Esophagus squamous epithelium (tissue), 5 donors: ENCODE data around the gene YARS1. TPM values are rescaled to one million over a fixed set of nuclear protein-coding genes. Genes with fewer than 3 reads are reported as not detected.

ENCODE experiments used
- DNase-seq: peaks from one replicate; lab custom pipeline; 2025; lab: John Stamatoyannopoulos, UW
- H3K27ac ChIP-seq, 4 donors: fragments of 200-600 bp; sonication (generic); one replicate each; pipeline ENCODE4 v1.5.1; 2016 to 2019; ENCODE audit warnings: mild to moderate bottlenecking in 1 of 4
- H3K27me3 ChIP-seq, 4 donors: fragments of 200-600 bp; sonication (generic); 1 replicate in 3 of 4; 2 replicates in 1 of 4; pipeline versions ENCODE4 v1.5.1 to v1.6.0; 2017 to 2021; ENCODE audit warnings: antibody characterized with exemption in 1 of 4
- H3K36me3 ChIP-seq, 3 donors: fragments of 200-600 bp; sonication (generic); one replicate each; pipeline ENCODE4 v1.5.1; 2016 to 2019
- H3K4me1 ChIP-seq, 3 donors: fragments of 200-600 bp; sonication (generic); one replicate each; pipeline ENCODE4 v1.5.1; 2017 to 2019
- H3K4me3 ChIP-seq, 4 donors: fragments of 200-600 bp; sonication (generic); 1 replicate in 3 of 4; 2 replicates in 1 of 4; pipeline ENCODE4 v1.5.1; 2016 to 2019; ENCODE audit warnings: mild to moderate bottlenecking in 2 of 4, moderate library complexity in 1 of 4
- H3K9me3 ChIP-seq, 3 donors: fragments of 200-600 bp; sonication (generic); one replicate each; pipeline ENCODE4 v1.5.1; 2016 to 2019
- CTCF ChIP-seq, 6 experiments: fragments of 450-650 bp in 4 of 6; fragments of 200-600 bp in 2 of 6; sonication (generic) in 2 of 6; IDR thresholded peaks; one replicate each; pipeline ENCODE4 v1.5.1; 2016 to 2019; ENCODE audit warnings: antibody characterized with exemption in 6 of 6, mild to moderate bottlenecking in 4 of 6, moderate library complexity in 4 of 6
- POLR2A ChIP-seq, 4 donors: fragments of 450-650 bp; IDR thresholded peaks; one replicate each; pipeline ENCODE4 v1.6.1; 2017; ENCODE audit warnings: antibody characterized with exemption in 4 of 4, mild to moderate bottlenecking in 4 of 4, moderate library complexity in 3 of 4
- WGBS, 2 donors: methylation state at CpG; one replicate each; pipeline ENCODE4 v1.1.5; 2018; 5-methylcytosine and 5-hydroxymethylcytosine counted together
- intact Hi-C: fragments of 100-400 bp; cut with DNase I; formaldehyde crosslinking; loops from one replicate; pipeline ENCODE4 v1.15.0; 2022
- total RNA-seq, 4 donors: library from RNA; depleted of rRNA; stranded (reverse); fragments of >200 nt; gene quantifications; one replicate each; pipeline ENCODE4 v1.1.0, GENCODE V29; 2016
- donor health status: DM: yes; HTN: yes; CAD: no.

The YARS1 gene
- total RNA-seq, 4 donors from 2014 or later, result 46.7 to 92.0 (median 62.3) TPM

DNA sequence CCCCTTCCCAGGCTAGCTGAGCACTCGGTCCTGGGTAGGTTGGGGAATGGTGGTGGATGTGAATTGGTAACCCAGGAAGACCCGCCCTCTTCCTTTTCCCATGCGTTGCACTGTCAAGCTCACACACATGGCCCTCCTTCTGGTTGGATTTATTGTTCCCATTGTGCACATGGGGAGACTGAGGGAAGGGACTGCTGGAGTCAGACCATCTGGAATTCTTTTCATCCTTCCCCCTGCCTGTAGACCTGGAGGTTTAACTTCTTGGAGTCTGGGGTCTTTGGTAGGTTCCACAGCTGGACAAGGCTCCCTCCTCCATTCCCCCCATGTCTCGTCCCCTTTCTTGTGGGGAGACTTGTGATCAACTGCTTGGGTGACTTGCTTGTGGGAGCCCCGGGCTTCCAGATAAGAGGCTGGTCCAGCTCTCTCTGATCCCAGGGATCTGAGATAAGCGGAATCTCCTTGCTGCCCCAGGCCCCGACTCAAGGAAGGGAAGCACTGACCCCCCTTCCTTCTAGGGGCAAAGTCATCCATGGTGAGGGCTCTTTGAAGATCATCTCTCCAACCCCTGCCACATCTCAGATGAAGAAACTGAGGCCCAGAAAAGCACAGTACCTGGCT lies 58.9 kb downstream of the YARS1 start:
- no peak for DNase-seq
- H3K9me3 ChIP-seq, result no peaks in the 10 kb centered on the region
- no peak overlapping the region for H3K4me3 ChIP-seq
- no peaks in the 10 kb centered on the region for H3K27me3 ChIP-seq
- H3K4me1 ChIP-seq, result peaks cover 62 to 99% (median 62%) of the 10 kb centered on the region in 3 donors
- no peaks in the 10 kb centered on the region for H3K36me3 ChIP-seq
- WGBS, 2 donors, result 34 to 51% methylated on average over 3 to 5 of the region's 7 CpGs
- TF ChIP-seq CTCF (IDR thresholded peaks at IDR 0.05) (no peak), POLR2A (IDR thresholded peaks at IDR 0.05) (no peak)
- peak overlapping the region; percentile 95 to 96 (median 96) for H3K27ac ChIP-seq
- intact Hi-C loops, result no loop called here

DNA sequence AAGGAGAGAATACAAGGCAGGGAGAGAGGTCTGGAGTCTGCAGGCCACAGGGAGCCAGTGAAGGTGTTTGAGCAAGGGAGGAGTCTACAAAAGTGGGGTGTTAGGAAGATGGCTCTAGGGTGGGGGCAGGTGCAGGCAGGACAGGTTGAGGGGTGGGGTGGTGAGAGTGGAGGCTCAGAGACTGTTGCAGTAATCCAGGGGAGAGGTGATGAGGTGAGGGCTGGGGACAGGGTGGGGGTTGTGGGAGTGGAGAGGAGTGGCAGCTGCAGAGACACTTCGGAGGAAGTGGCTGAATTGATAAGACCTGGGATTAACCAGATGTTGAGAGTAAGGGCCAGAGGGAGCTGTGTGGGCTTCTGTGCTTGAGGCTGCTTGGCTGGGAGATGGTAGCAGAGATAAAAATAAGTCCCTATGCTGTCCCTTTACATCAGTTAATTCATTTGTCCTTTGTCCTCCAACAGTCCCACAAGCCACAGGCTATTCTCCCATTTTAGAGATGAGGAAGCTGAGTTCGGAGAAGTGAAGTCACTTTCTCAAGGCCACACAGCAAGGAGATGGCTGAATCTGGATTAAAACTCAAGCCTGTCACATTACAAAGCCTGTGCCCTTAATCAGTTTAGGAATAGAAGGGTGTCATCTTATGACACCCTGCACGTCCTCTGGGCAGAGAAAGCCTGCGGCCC lies 59.8 kb downstream of the YARS1 start:
- intact Hi-C loops, result no loop called here
- TF ChIP-seq POLR2A (IDR thresholded peaks at IDR 0.05) (no peak), CTCF (IDR thresholded peaks at IDR 0.05) (no peak)
- DNase-seq, result no peak
- WGBS, 2 donors, result 58 to 64% methylated on average over 4 of the region's 4 CpGs
- H3K9me3 ChIP-seq, result no peaks in the 10 kb centered on the region
- no peak overlapping the region for H3K4me3 ChIP-seq
- H3K4me1 ChIP-seq, result peaks cover 58 to 99% (median 62%) of the 10 kb centered on the region in 3 donors
- H3K36me3 ChIP-seq, result no peaks in the 10 kb centered on the region
- H3K27ac ChIP-seq, result peak overlapping the region; percentile 95 to 96 (median 96)
- H3K27me3 ChIP-seq, result no peaks in the 10 kb centered on the region

DNA sequence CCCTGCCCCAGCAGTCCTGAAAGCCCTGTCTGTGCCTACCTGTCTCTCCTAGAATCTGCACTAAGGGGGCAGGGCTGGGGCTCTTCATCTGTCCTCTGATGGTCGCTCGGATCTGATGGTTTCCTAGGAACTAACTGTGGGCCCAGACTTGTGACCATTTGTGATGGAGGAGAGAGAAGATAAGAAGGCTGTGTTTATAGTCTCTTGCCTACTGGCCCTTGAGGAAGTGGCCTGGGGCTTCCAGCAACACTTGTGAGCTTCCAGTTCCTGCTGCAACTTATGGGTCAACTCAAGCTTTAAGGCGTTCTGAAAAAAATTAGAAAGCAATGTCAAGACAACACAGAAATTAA lies 61.4 kb downstream of the YARS1 start:
- TF ChIP-seq CTCF (IDR thresholded peaks at IDR 0.05) (no peak), POLR2A (IDR thresholded peaks at IDR 0.05) (peak in 1 of 4 donors; percentile 36)
- peaks cover 43 to 99% (median 46%) of the 10 kb centered on the region in 3 donors for H3K4me1 ChIP-seq
- H3K27ac ChIP-seq, result peak overlapping the region; percentile 90 to 96 (median 96)
- H3K36me3 ChIP-seq, result no peaks in the 10 kb centered on the region
- DNase-seq, result no peak
- no peaks in the 10 kb centered on the region for H3K9me3 ChIP-seq
- no peaks in the 10 kb centered on the region for H3K27me3 ChIP-seq
- intact Hi-C loops, result no loop called here
- peak overlapping the region; percentile 59 to 95 (median 78) for H3K4me3 ChIP-seq
- WGBS, 2 donors, result 43 to 94% methylated on average over 1 to 3 of the region's 3 CpGs

DNA sequence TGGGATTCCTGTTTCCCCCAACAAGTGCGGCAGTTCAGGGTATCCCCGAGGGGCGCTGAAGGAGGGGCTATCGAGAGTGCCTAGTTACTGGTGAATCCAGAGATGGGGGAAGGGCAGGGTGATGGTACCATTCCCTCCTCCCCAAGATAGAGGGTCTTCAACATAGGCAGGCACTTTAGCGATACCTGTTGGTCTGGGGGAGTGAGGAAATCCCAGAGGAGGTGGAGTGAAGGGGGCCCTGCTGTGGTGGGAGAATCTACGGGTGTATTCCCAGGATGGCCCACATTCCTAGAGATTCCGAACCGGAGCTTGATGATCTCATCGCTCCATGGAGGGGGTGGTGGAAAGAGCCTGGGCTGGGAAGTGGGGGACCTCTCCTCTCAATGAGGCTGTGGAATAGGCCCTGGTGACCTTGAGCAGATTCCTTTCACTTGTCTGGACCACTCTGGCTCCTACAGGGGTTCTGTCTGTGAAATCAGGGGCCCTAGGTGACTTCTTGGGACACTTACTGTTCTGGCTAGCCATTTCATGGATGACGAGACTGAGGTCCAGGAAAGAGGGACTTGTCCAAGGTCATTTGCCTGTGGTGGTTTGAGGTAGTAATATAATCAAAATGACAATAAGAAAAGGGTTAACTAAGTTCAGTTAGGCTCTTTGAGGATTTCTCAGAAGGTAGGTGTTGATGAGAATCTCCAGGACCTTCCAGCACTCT lies 61.9 kb downstream of the YARS1 start:
- intact Hi-C loops, result no loop called here
- Histone ChIP-seq H3K27ac (peak overlapping the region; percentile 90 to 96 (median 96)), H3K9me3 (no peaks in the 10 kb centered on the region), H3K27me3 (no peaks in the 10 kb centered on the region), H3K4me3 (peak overlapping the region; percentile 59 to 95 (median 78)), H3K36me3 (no peaks in the 10 kb centered on the region), H3K4me1 (peaks cover 37 to 94% (median 43%) of the 10 kb centered on the region in 3 donors)
- no peak for DNase-seq
- 31 to 45% methylated on average over 7 to 9 of the region's 10 CpGs for WGBS, 2 donors
- TF ChIP-seq CTCF (IDR thresholded peaks at IDR 0.05), result no peak
- TF ChIP-seq POLR2A (IDR thresholded peaks at IDR 0.05), result no peak
